Fibroblast of skin of right quadriceps (primary cell): ENCODE data around the gene RTN4R.

ENCODE experiments used
- DNase-seq: peaks from one replicate; pipeline ENCODE4 v3.0.0-alpha.2; 2013

Gene RTN4R

GRCh38 chr22:20239676-20240446 lies 28.3 kb downstream of the RTN4R start:
- DNase-seq, result no peak

DNA sequence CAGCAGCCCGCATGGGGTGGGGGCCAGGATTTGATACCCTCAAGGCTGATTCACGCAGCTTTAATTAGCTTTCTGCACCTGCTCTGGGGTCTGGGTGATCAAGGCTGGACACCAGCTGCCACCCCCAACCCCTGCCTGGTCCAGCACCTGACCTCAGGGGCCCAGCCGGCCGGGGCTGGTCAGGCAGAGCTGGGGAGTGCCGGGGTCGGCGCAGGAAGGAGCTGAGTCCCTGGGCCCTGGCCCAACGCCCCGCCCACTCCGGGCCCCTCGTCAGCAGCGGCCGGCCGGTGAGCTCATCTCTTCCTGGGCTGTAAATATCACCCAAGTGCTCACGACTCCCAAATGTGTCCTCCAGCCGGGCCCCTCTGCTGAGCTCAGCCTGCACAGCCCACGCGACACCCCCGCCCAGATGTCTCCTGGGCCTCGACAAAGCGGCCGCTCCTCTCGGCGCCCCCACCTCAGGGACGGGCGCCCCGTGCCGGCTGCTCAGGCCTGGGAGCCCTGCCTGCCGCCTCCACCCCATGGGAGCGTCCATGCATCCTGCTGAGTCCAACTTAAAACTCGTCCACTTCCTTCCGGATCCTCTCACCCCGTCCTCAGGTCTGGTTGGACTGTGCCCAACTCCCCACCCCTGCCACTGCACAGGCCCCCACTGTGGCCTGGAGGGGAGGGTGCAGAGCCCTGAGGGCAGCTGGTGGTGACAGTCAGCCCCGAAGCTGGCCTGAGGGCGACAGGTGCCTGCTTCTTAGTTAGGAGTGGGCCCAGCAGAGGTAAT lies 29.0 kb downstream of the RTN4R start:
- DNase-seq, result peak; percentile 32

DNA sequence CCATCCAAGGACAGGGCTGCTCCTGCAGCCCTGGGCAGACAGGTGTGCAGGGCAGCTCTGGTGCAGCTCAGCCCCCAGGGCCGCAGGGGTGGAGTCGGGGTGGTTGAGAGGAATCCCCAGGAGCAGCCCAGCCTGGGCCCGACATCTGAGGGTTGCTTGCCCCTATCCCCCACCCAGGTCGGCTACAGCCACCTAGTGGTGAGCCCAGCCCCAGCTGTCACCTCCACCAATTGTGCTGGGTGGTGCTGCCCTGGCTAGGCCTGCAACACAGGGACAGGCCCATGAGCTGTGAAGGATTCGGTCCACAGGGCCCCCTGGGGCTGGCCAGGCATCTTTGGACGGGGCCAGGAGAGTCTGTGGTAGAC lies 29.6 kb downstream of the RTN4R start:
- DNase-seq, result peak; percentile 18

GRCh38 chr22:20237480-20238440 lies 30.4 kb downstream of the RTN4R start:
- DNase-seq, result no peak

GRCh38 chr22:20236052-20236717 lies 31.9 kb downstream of the RTN4R start:
- no peak for DNase-seq

DNA sequence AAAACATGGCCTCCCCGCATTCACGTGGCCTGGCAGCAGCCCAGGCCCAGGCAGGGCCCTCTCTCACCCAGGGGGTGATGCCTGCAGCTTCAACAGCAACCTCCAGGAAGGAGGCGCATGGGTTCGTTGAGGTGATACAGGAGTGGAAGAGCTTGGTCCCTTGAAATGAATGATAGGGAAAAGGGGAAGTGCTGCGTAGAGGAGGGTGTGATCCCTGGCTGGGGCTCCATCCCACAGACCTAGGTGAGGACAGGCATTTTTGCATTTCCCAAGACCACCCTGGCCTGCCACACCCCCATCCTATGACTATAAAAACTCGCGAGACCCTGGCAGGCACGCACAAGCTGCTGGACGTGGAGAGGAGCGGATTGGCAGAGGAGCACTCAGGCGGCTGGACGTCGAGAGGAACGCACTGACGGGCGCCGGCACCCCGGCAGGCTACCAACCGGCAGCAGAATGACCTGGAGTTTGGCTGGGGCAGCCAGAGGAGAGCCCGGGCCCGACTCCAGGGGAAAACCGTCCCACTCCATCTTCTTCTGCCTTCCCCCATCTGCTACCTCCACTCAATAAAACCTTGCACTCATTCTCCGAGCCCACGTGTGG lies 32.6 kb downstream of the RTN4R start:
- DNase-seq, result no peak

DNA sequence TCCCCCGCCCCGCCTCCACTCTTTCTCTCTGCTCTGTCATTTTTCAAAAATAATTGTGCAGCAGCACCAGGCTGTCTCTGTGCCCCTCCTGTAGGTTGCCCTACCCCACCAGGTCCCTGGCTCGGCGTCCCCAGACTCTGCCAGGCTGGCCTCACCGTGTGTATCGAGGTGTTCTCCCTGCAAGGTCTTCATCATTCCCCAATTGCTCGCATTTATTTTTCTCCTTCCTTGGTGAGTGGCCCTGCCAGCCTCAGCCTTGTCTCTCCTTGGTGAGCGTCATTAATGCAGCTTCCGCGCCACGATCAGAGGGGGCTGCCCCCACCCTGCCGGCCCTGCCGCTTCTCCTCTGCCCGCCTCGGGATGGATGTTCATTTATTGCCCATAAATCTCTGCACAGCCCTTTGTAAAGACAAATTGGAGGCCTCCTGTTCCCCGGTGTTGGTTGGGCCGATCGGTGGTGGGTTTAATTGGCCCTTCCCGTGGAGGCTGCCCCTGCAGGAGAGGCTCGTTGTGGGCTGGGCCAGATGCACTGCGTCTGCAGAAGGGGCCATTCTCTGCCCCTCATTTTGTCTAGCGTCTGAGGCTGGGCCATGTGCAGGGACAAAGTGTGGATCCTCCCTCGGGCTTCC lies 33.2 kb downstream of the RTN4R start:
- no peak for DNase-seq

GRCh38 chr22:20234314-20234682 lies 33.8 kb downstream of the RTN4R start:
- DNase-seq, result no peak

DNA sequence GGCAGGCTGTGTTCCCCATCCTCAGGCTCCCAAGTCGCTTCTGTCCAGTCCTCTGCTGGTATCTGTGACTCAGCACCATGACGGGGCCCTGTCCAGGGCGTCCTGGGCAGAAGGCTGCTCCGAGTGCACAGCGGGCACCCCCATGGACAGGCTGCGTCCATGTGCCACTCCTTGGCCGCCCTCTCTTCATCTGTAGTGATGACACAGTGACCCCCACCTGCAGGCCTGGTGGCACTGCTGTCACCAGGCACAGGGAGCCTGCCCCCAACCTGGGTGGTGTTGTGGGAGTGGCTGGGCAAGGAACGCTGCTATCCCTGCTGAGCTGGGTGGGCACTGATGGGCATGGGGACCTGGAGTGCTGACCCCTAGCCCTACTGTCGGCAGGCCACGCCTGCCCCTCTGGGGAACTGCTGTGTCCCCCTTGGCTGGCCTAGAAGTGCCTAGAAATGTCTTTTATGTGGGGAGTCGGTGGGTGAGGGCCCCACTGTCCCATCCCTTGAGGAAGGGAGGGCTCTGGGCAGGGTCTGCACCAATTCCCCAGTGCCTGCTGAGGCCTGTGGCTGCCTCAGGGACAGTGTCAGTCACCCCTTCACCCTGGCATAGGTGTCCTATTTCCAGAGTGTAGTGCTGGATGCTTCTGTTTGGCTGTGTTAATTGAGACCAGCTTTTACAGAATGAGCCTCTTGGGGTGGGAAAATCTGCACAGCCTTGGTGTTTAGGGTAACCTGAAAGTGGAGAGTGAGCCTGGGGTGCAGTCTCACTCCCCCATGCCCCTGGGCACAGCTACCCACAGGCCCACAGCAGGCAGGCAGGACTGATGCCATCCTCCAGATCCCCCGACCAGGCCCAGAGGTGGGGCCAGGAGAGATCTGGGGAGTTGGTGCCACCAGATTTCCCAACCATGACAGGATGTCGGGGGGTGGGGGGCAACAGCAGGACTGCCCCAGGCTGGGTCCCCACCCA lies 34.5 kb downstream of the RTN4R start:
- no peak for DNase-seq

DNA sequence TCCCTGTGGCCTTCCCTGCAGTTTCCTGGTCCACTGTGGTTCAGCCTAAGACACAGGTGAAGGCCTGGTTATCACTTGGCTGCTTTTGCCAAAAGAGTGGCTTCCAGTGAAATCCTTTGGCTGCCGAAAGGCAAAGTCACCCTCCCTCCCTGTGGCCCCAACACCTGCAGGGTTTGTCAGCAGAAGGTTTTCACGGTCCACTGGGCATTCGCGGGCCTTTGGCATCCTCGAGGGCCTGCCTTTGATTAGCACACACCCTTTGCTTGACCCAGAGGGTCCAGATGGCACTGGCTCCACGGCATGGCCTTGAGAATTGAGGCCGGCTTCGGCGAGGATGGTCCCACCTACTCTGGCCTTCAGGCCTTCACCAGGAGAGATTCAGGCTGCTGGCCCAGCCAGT lies 35.3 kb downstream of the RTN4R start:
- DNase-seq, result no peak

GRCh38 chr22:20232237-20232598 lies 35.9 kb downstream of the RTN4R start:
- DNase-seq, result no peak

GRCh38 chr22:20231514-20232236 lies 36.4 kb downstream of the RTN4R start:
- DNase-seq, result no peak

DNA sequence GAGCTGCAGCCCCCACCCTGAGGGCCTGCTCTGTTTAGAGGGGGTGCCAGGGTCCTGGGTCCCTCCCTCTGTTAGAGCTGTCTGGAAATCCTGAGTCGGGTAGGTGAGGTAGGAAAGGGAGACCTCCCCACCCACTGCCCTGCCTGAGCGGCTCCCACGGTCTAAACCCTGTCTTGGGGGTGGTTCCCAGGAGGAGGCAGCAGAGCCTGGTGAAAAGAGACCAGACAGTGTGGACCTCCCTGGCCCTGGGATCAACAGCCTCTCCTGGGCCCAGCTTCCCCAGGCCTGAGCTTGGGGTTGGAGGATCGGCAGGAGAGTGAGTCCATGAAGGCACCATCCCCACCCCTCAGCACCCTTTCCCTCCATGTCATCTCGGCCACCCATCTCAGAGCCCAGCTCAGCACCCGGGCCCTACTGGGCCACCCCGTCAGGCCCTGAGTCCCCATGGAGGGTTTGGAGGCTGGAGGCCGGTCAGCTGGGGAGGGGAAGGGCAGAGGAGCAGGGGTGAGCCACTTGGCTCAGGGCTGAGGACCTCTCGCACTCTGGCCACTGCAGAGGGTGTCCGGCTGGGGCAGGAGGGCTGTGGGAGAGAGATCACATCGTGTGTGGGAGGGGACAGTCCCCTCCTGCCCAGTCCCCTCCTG lies 37.2 kb downstream of the RTN4R start:
- no peak for DNase-seq

DNA sequence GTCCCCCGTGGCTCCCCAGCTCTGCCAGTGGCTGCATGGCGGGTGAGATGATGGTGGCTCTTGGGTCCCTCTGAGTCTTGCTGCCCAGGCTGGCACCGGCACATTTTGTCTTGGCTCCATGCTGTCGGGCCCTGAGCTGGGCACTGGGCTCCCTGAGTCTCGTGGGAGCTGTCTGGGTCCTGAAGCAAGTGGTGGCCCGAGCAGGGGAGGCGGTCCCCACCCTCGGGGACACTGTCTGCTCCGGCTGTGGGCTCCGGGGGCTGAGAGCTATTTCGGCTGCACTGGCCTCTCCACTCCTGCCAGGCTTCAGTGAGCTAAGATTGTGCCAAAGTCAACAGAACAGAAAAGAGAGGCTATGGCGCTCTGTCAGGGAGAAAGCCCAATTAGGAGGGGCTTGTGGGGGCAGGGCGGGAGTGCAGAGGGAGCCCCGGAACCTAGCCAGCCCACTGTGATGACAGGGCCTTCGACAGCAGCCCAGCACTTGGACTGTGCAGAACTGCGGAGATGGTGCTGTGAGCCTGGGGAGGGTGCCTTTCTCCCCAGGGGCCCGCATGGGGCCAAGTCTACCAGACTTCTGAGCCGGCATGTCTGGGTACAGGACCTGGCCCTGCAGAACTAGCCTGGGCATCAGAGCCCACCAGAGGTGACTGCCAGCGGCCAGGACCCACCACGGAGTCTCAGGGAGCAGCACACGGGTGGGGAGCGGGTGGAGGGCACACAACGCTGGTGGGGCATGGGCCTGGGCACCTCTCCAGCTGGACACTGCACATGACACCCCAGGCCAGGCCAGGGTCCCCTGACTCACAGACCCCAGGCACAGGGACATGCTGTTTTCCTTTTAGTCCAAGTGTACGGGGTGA lies 38.0 kb downstream of the RTN4R start:
- no peak for DNase-seq

DNA sequence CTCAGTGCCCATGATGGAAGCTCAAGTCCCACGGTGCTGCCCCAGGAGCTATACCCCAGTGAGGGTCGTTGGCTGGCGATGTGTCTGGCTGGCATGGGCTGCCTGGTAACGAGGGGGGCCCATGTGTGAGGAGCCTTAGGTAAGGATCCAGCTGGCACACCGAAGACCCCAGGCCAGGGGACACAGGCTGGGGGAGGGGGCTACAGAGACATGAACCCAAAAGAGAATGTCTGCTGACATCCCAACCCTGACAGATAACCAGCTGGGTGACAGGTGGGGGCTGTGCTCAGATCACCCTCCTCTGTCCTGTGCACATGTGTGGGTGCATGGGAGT lies 39.2 kb downstream of the RTN4R start:
- no peak for DNase-seq

DNA sequence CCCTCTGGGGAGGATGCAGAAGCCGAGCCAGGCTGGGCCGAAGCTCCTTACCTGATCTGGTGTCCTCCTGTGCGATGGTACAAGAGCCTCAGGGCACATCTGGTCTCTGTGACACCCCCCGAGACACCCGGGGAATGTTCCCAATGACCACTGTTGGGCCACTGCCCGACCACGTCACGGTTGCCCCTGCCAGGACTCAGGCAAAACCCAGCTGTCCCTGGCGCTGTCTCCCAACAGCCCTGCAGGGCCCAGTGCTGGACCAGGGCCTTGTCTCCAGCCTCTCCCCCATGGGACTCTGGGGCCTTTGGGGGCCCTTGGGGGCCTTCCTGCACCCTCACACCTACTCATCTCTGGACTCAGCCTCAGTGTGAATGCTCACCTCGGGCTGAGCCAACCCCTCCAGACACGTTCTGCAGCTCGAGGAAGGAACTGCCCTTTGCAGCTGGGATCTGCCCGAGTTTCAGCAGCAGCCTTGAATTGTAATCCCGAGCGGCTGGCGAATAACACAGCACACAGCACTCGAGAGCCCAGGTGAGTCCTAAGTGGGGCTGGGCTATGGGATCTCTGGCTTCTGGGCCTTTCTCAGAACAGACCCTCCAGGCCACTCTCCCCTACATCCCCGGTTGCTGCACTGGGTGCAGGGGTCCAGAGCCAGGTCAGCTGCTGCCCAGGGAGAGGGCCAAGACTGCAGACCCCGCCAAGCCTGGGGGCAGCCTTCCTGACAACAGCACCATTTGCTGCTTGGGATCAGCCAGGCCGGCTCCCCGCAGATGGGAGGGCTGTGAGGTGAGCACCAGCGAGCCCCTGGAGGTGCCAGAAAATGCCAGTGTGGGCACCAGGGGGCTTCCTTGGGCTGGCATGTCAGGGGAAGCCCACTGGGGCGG lies 39.8 kb downstream of the RTN4R start:
- no peak for DNase-seq

GRCh38 chr22:20227363-20227762 lies 40.8 kb downstream of the RTN4R start:
- no peak for DNase-seq
